Stomach smooth muscle (tissue), 2 donors: ENCODE data around the gene IFITM5.
"Not testable (repeated sequence)": the region's sequence is repeated elsewhere in the genome, so short reads cannot be mapped to it uniquely, and the experiment has no call there.

ENCODE experiments used
- H3K27ac ChIP-seq: one replicate; pipeline ENCODE4 v1.7.0; 2013; ENCODE audit warnings: mild to moderate bottlenecking, low read length, inconsistent platforms
- H3K27me3 ChIP-seq, 2 donors: one replicate each; pipeline ENCODE4 v1.7.0; 2013; ENCODE audit warnings: low read length in 2 of 2; ENCODE audit not compliant: insufficient read depth in 2 of 2, control insufficient read depth in 1 of 2
- H3K36me3 ChIP-seq, 2 donors: one replicate each; pipeline ENCODE4 v1.7.0; 2013; ENCODE audit warnings: low read length in 2 of 2; ENCODE audit not compliant: control insufficient read depth in 2 of 2, insufficient read depth in 2 of 2
- H3K4me1 ChIP-seq: one replicate; pipeline ENCODE4 v1.7.0; 2013; ENCODE audit warnings: low read length; ENCODE audit not compliant: control insufficient read depth, insufficient read depth
- H3K4me3 ChIP-seq, 2 donors: one replicate each; pipeline ENCODE4 v1.7.0; 2013; ENCODE audit warnings: low read length in 2 of 2
- H3K9ac ChIP-seq, 2 donors: one replicate each; pipeline ENCODE4 v1.7.0; 2013; ENCODE audit warnings: low read length in 2 of 2, mild to moderate bottlenecking in 1 of 2
- H3K9me3 ChIP-seq, 2 donors: one replicate each; pipeline ENCODE4 v1.7.0; 2013; ENCODE audit warnings: low read length in 2 of 2; ENCODE audit not compliant: control insufficient read depth in 2 of 2
- donor health status: healthy.
- donor health status: Pancreatic carcinoma.

The IFITM5 gene

DNA sequence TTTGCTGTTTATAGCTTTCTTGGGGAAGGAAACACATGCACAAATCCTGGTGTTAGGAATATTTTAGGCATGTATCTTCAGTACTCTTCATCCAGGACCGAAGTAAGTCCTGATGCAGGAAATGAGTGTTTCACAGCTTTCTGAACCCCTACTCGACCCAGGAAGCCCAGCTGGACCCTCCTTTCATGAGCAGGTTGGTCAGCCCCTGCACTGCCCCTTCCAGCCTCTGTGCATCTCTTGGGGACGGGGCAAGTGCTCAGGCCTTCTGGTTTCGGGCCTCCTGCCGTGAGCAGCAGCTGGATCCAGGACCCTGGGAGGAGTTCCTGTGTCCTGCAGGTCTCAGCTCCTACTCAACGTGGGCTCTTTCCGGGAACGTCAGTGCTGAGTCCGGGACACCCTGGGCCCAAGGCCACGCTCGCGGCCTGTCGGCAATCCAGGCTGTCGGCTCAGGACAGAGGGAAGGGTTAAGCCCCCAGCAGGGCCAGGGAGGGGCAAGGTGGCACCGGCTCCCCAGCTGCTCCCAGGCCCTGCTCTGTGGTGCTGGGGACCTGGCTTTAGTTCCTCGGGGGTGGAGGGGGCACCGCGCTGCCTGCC is 10.8 kb upstream of the IFITM5 start:
- H3K36me3 ChIP-seq, H3K27me3 ChIP-seq, H3K9me3 ChIP-seq: not testable (repeated sequence)
- Histone ChIP-seq H3K4me3 (peak overlapping the region; percentile 73 to 78), H3K4me1 (peaks cover 34% of the 10 kb centered on the region), H3K27ac (peak overlapping the region; percentile 84), H3K9ac (peak overlapping the region; percentile 59 to 64)

- Histone ChIP-seq H3K9ac (peak overlapping the region in 1 of 2 donors; percentile 71), H3K4me3 (peak overlapping the region; percentile 73 to 78), H3K4me1 (peaks cover 33% of the 10 kb centered on the region), H3K27ac (peak overlapping the region; percentile 84)
- not testable (repeated sequence) for H3K27me3 ChIP-seq, H3K9me3 ChIP-seq, H3K36me3 ChIP-seq
Observed at GRCh38 chr11:308740-309665, 9.7 kb upstream of the IFITM5 start.

DNA sequence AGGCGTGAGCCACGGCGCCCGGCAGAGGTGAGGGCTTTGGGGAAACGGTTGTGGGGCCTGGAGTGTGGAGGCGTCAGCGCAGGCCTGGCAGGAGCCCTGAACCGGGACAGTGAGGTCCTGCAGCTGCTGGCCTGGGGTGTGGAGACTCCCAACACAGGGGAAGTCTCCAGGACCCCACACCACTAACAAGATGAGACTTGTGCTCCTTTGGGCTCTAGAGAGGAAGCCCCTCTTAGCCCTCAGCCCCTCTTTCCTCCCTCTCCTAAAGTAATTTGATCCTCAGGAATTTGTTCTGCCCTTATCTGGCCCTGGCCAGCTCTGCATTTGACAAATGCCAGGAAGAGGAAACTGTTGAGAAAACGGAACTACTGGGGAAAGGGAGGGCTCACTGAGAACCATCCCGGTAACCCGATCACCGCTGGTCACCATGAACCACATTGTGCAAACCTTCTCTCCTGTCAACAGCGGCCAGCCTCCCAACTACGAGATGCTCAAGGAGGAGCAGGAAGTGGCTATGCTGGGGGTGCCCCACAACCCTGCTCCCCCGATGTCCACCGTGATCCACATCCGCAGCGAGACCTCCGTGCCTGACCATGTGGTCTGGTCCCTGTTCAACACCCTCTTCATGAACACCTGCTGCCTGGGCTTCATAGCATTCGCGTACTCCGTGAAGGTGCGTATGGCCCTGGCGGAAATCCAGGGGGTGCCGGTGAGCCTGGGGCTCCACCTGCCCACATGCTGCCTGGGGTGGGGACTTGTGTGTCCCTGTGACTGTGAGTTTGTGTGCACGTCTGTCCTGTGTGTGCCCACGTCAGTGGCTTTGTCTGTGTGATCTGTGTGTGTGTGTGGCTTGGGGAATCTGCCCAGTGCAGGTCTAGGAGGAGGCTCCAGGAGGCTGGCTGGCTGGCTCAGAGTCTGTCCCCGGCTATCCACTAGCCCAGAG is 8.7 kb upstream of the IFITM5 start, which contains the start of gene IFITM2:
IFITM2 (plus strand) TSS at position 51 of the 943 bp plus-strand sequence; CDS start at position 428, 377 bp downstream.
- Histone ChIP-seq H3K4me3 (peak within 1 kb of the TSS; percentile 54 to 78), H3K27ac (peak within 1 kb of the TSS; percentile 84), H3K4me1 (peaks cover 28% of the 10 kb centered on the region), H3K9ac (peak within 1 kb of the TSS; percentile 71 to 73)
- not testable (repeated sequence) for H3K36me3 ChIP-seq, H3K9me3 ChIP-seq, H3K27me3 ChIP-seq

DNA sequence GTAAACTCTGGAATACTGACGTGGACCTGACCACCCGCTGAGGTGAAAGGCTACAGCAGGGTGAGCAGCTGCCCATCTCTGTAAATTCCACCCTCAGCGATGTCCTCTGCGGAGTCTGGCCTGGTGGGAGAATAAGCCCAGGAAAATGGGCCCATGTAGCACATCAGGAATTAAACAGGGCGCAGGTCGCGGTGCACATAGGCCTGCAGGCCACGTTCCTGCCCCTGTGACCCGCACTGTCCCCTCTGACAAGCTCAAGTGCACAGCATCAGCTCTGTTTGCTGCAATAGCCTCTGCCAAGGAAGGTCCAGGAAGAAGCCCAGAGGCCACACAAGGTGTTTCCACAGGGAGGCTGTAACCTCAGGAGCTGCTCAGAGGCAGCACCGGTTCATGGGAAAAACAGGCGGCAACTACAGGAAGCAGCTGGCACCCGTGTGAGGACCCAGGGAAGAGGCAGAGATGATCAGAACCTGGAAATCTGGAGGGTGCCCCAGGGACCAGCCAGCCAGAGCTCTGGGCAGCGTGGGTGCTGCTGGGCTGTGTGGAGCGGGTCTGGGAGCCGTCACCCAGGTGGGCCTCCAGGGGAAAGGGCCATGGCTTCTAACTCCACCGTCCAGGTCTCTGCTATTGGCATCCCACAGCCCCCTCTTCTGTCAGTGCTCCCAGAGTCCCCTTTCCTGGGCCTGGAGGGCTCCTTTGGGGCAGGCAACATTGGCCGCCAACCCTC is 7.5 kb upstream of the IFITM5 start:
- Histone ChIP-seq H3K9me3 (no peaks in the 10 kb centered on the region), H3K36me3 (no peaks in the 10 kb centered on the region), H3K4me3 (no peak overlapping the region), H3K27me3 (no peaks in the 10 kb centered on the region), H3K27ac (peak overlapping the region; percentile 84), H3K9ac (no peak overlapping the region), H3K4me1 (peaks cover 23% of the 10 kb centered on the region)

GRCh38 chr11:305844-306211 is 6.5 kb upstream of the IFITM5 start:
- Histone ChIP-seq H3K4me1 (peaks cover 20% of the 10 kb centered on the region), H3K9me3 (no peaks in the 10 kb centered on the region), H3K4me3 (no peak overlapping the region), H3K27me3 (no peaks in the 10 kb centered on the region), H3K27ac (peak overlapping the region; percentile 84), H3K9ac (no peak overlapping the region), H3K36me3 (no peaks in the 10 kb centered on the region)

DNA sequence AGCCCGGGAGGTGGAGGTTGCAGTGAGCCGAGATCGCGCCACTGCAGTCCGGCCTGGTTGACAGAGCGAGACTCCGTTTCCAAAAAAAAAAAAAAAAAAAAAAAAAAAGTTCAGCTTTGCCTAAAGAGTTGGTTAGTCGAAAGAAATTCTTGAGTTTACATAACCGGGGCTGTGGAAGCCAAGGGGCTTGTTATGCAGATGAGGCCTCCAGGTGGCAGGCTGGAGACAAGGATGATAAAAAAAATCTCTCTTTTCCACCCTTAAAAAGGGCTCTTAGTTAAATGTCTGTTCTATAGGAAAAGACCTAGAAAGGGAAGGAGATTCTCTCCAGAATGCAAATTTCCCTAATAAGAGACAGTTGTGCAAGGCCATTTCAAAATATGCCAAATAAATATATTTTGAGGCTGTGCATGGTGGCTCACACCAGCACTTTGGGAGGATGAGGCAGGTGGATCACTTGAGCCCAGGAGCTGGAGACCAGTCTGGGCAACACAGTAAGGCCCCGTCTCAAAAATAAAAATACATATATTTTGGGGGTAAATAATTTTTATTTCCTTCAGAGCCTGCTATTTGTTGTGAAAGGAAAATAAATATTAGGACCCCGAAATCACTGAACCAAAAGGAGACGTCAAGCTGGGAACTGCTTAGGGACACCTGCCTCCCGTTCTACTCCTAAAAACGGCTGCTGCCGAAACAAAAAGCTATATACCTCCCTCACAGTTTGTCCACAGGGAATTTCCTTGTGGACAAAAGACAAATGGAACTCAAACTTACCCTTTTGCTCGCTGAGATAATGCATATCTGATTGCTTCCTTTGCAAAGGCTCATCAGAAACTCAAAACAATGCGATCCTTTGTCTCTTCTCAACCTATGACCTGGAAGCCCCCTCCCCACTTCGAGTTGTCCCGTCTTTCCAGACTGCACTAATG is 5.9 kb upstream of the IFITM5 start:
- Histone ChIP-seq H3K9me3 (no peaks in the 10 kb centered on the region), H3K36me3 (no peaks in the 10 kb centered on the region), H3K27me3 (peaks cover 2% of the 10 kb centered on the region in 2 donors), H3K4me3 (no peak overlapping the region), H3K9ac (no peak overlapping the region), H3K27ac (peak overlapping the region; percentile 84), H3K4me1 (peaks cover 21% of the 10 kb centered on the region)

- Histone ChIP-seq H3K4me3 (no peak overlapping the region), H3K27ac (no peak overlapping the region), H3K4me1 (peaks cover 20% of the 10 kb centered on the region), H3K27me3 (peaks cover 8% of the 10 kb centered on the region in 2 donors), H3K9ac (no peak overlapping the region), H3K36me3 (no peaks in the 10 kb centered on the region), H3K9me3 (no peaks in the 10 kb centered on the region)
Observed at GRCh38 chr11:304061-304506, 4.8 kb upstream of the IFITM5 start.

- H3K9me3 ChIP-seq = no peaks in the 10 kb centered on the region
- H3K36me3 ChIP-seq = no peaks in the 10 kb centered on the region
- H3K4me1 ChIP-seq = peaks cover 20% of the 10 kb centered on the region
- no peak overlapping the region for H3K4me3 ChIP-seq
- H3K27me3 ChIP-seq = peaks cover 8% of the 10 kb centered on the region in 2 donors
- H3K9ac ChIP-seq = no peak overlapping the region
- no peak overlapping the region for H3K27ac ChIP-seq
Observed at GRCh38 chr11:303363-303762, 4.0 kb upstream of the IFITM5 start.

DNA sequence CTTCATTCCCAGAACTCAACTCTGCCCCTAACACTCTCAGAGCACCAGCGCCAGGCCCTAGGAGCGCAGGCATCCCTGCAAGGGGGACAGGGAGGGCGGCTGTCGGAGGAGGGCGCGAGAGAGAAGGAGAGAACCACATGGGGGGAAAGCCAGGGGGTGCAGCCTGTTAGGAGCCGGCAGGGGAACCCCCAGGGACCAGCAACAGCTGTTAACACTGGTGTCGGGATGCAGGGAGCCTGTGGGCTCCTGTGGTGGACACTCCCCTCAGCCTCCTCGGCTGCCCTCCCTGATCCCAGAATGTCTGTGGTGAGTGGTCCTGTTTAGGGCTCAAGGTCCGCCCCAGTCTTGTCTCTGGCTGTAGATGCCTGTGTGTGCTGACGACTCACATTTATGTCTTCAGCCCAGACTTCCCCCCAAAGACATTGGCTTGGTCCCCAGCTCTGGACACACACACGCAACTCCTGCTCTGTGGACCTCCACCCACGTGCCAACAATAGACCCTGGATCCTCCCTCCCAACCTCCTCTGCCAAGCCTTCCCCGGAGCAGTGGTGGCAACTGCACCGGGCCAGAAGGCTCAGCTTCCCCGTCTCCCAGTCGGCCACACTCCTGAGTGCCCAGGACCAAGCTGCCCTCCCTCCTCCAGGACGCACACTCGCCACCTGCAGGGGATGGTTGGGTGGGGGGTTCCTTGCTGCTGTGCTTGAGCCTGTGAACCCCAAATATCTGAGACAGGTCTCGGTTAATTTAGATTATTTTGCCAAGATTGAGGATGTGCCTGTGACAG is 817 bp upstream of the IFITM5 start:
- Histone ChIP-seq H3K4me1 (peaks cover 7% of the 10 kb centered on the region), H3K4me3 (no peak overlapping the region), H3K9ac (no peak overlapping the region)

More for the DNA sequence above, 817 bp upstream of the IFITM5 start:
- H3K27me3 ChIP-seq = peaks cover 14 to 19% of the 10 kb centered on the region in 2 donors
- no peaks in the 10 kb centered on the region for H3K36me3 ChIP-seq
- no peak overlapping the region for H3K27ac ChIP-seq
- no peaks in the 10 kb centered on the region for H3K9me3 ChIP-seq
